K562 (cell line): ENCODE data around the gene HNRNPK. TPM values are rescaled to one million over a fixed set of nuclear protein-coding genes. Genes with fewer than 3 reads are reported as not detected.

Experiments used
- ATAC-seq: fragments of 200-7000 bp; cut with Tn5 transposase; 3 replicates; pipeline ENCODE4 v1.9.1; 2020; ENCODE audit warnings: moderate library complexity
- BruUV-seq: library from RNA; stranded (reverse); fragments of 400-500 nt; replicated peaks from 2 replicates; lab custom pipeline; 2021; lab: Mats Ljungman, UMichigan
- CTCF ChIA-PET: fragments of 300-600 bp; formaldehyde crosslinking; extraction: SDS; loops from one replicate; lab custom pipeline; 2021; ENCODE audit warnings: low intra/inter-chr PET ratio; lab: Yijun Ruan, JAX
- POLR2A ChIA-PET: fragments of 300-600, 350-650 bp; sonication (Branson Sonifier 250); formaldehyde crosslinking; extraction: SDS; loops from one replicate; lab custom pipeline; 2021; ENCODE audit warnings: antibody characterized with exemption, inconsistent platforms; lab: Yijun Ruan, JAX
- DNase-seq, 4 experiments: peaks; one replicate each; pipeline versions ENCODE4 v3.0.0 to v3.0.0-alpha.2; 2011 to 2018; ENCODE audit warnings: low spot score in 3 of 4, mixed read lengths in 3 of 4; ENCODE audit errors: extremely low read depth in 1 of 4
- FAIRE-seq: peaks from 2 replicates; lab custom pipeline; 2011; peaks lifted over from hg19 to GRCh38; lab: Jason Lieb, UNC
- H2AFZ ChIP-seq: 2 replicates; pipeline ENCODE4 v1.6.0; 2011; ENCODE audit warnings: low read depth, low read length, control low read depth, inconsistent platforms
- H3K27ac ChIP-seq: fragments of 200-600 bp; 3 replicates; pipeline ENCODE4 v1.8.0; 2011; ENCODE audit warnings: low read depth, mild to moderate bottlenecking, control low read depth, inconsistent platforms, low read length, moderate library complexity, mixed read lengths; ENCODE audit errors: extremely low read depth
- H3K27me3 ChIP-seq, 2 experiments: fragments of 300-600 bp in 1 of 2; 2 replicates in 1 of 2; 3 replicates in 1 of 2; pipeline versions ENCODE4 v1.6.0 to v1.8.0; 2011; ENCODE audit warnings: inconsistent platforms in 2 of 2, low read length in 2 of 2, mild to moderate bottlenecking in 1 of 2, mixed read lengths in 1 of 2, moderate library complexity in 1 of 2; ENCODE audit not compliant: control insufficient read depth in 2 of 2, insufficient read depth in 2 of 2
- H3K36me3 ChIP-seq: fragments of 300-600 bp; 3 replicates; pipeline ENCODE4 v1.8.0; 2011; ENCODE audit warnings: mild to moderate bottlenecking, low read length, inconsistent platforms; ENCODE audit not compliant: control insufficient read depth, insufficient read depth
- H3K4me1 ChIP-seq, 2 experiments: fragments of 200-600 bp in 1 of 2; replicated peaks in 1 of 2; 2 replicates in 1 of 2; 3 replicates in 1 of 2; pipeline versions ENCODE4 v1.5.1 to v1.8.0; 2011; ENCODE audit warnings: inconsistent platforms in 2 of 2, low read length in 2 of 2, mild to moderate bottlenecking in 1 of 2, mixed read lengths in 1 of 2, moderate library complexity in 1 of 2; ENCODE audit not compliant: control insufficient read depth in 2 of 2, insufficient read depth in 2 of 2
- H3K4me2 ChIP-seq: 2 replicates; pipeline ENCODE4 v1.6.1; 2011; ENCODE audit warnings: low read length, control low read depth, inconsistent platforms, mixed read lengths; ENCODE audit not compliant: insufficient read depth
- H3K4me3 ChIP-seq: fragments of 200-600 bp; sonication (generic), shearing (Covaris generic); 2 replicates; pipeline ENCODE4 v1.5.1; 2016; ENCODE audit warnings: control low read depth, inconsistent platforms
- H3K79me2 ChIP-seq: fragments of 200-600 bp; 3 replicates; pipeline ENCODE4 v1.8.0; 2011; ENCODE audit warnings: low read length, inconsistent platforms; ENCODE audit not compliant: control insufficient read depth, insufficient read depth
- H3K9ac ChIP-seq, 2 experiments: 2 replicates each; pipeline versions ENCODE4 v1.6.0 to v1.6.1; 2011; ENCODE audit warnings: low read depth in 2 of 2, low read length in 2 of 2, control low read depth in 1 of 2, inconsistent platforms in 1 of 2, mild to moderate bottlenecking in 1 of 2, mixed read lengths in 1 of 2; ENCODE audit not compliant: insufficient read depth in 1 of 2
- H3K9me1 ChIP-seq: one replicate; pipeline ENCODE4 v1.6.0; 2011; ENCODE audit warnings: inconsistent platforms, mild to moderate bottlenecking, low read length, moderate library complexity; ENCODE audit not compliant: control insufficient read depth, insufficient read depth
- H3K9me3 ChIP-seq: replicated peaks from 2 replicates; pipeline ENCODE4 v1.5.1; 2011; ENCODE audit warnings: low read depth, low read length, inconsistent platforms; ENCODE audit not compliant: control insufficient read depth, insufficient read depth
- H4K20me1 ChIP-seq: replicated peaks from 2 replicates; pipeline ENCODE4 v1.6.1; 2011; ENCODE audit warnings: low read length, inconsistent platforms, mixed read lengths; ENCODE audit not compliant: control insufficient read depth, insufficient read depth
- FOXP1 ChIP-seq: sonication (generic); formaldehyde crosslinking; IDR thresholded peaks from 2 replicates; pipeline ENCODE4 v1.8.0; 2022; ENCODE audit warnings: mild to moderate bottlenecking, missing genetic modification reagents
- HLTF ChIP-seq: fragments of 450-650 bp; IDR thresholded peaks from 2 replicates; pipeline ENCODE4 v1.6.1; 2016
- HNRNPK ChIP-seq: fragments of 200-400 bp; formaldehyde crosslinking; IDR thresholded peaks from one replicate; pipeline ENCODE4 v1.6.1; 2018; ENCODE audit warnings: mild to moderate bottlenecking, low read depth, low read length; ENCODE audit not compliant: poor library complexity, severe bottlenecking
- HNRNPUL1 ChIP-seq: fragments of 200-400 bp; formaldehyde crosslinking; IDR thresholded peaks from 2 replicates; pipeline ENCODE4 v1.6.1; 2017; ENCODE audit warnings: low read length
- MEF2A ChIP-seq: IDR thresholded peaks from 2 replicates; pipeline ENCODE4 v1.6.1; 2011; ENCODE audit warnings: low read depth, mild to moderate bottlenecking, low read length, moderate library complexity; ENCODE audit not compliant: control insufficient read depth
- RCOR1 ChIP-seq, 2 experiments: IDR thresholded peaks; 2 replicates each; pipeline ENCODE4 v1.6.1; 2012; ENCODE audit warnings: low read depth in 2 of 2, low read length in 2 of 2, borderline replicate concordance in 1 of 2, improper control_type of control experiment in 1 of 2
- SMARCA4 ChIP-seq: fragments of 450-650 bp; IDR thresholded peaks from 2 replicates; pipeline ENCODE4 v1.6.1; 2016
- SNRNP70 ChIP-seq: fragments of 200-400 bp; formaldehyde crosslinking; optimal IDR thresholded peaks from 2 replicates; pipeline ENCODE3; 2017; ENCODE audit warnings: low read depth, low read length
- TBP ChIP-seq: optimal IDR thresholded peaks from 2 replicates; pipeline ENCODE3; 2011; ENCODE audit warnings: low read depth, low read length, improper control_type of control experiment
- ZNF197 ChIP-seq: fragments of 200-800 bp; sonication (Bioruptor generic); IDR thresholded peaks from 2 replicates; pipeline ENCODE4 v1.6.1; 2016; ENCODE audit warnings: low read depth, missing genetic modification characterization, missing compliant biosample characterization
- ZNF766 ChIP-seq: fragments of 200-800 bp; sonication (Bioruptor generic); conservative IDR thresholded peaks from 2 replicates; pipeline ENCODE4 v1.6.1; 2016; ENCODE audit warnings: missing genetic modification characterization, missing compliant biosample characterization
- WGBS: fragments of 100-300 bp; shearing (Covaris generic); methylation state at CpG from one replicate; pipeline ENCODE4 v1.1.6; 2016; ENCODE audit warnings: low coverage, mixed read lengths; ENCODE audit not compliant: insufficient coverage; ENCODE audit errors: missing lambda C conversion rate; 5-methylcytosine and 5-hydroxymethylcytosine counted together
- in situ Hi-C: fragments of 300-500 bp; cut with MboI; formaldehyde crosslinking; loops from 4 replicates; pipeline ENCODE4 v1.15.0; 2018; ENCODE audit warnings: inconsistent platforms, mixed read lengths
- intact Hi-C: fragments of 100-400 bp; cut with micrococcal nuclease; formaldehyde crosslinking; loops from 2 replicates; pipeline ENCODE4 v1.14.2; 2022
- polyA plus RNA-seq, 8 experiments: library from polyadenylated mRNA; depleted of rRNA in 4 of 8; stranded (reverse) in 5 of 8; unstranded in 3 of 8; fragments of >200 nt; fragmentation: Nextera tagmentation in 2 of 8; fragmentation: Illumina TruSeq in 1 of 8; extraction: Ambion mirVana in 2 of 8; extraction: Trizol in 1 of 8; gene quantifications; 2 replicates each; pipeline versions ENCODE4 v1.2.1 to v1.2.3, GENCODE V29; 2011 to 2014; ENCODE audit warnings: inconsistent platforms in 1 of 8, missing spikeins in 1 of 8
- total RNA-seq, 7 experiments: library from RNA; depleted of rRNA in 6 of 7; stranded (reverse); fragments of >200 nt in 6 of 7; fragmentation: Illumina TruSeq in 2 of 7; extraction: Trizol in 2 of 7; gene quantifications; 2 replicates each; pipeline versions ENCODE4 v1.2.1 to v1.2.3, GENCODE V29; 2011 to 2021; ENCODE audit warnings: low replicate concordance in 1 of 7
- TF ChIP-seq, protein P1 (sequence below): sonication (generic); formaldehyde crosslinking; IDR thresholded peaks from 2 replicates; pipeline ENCODE4 v1.8.1; 2022; ENCODE audit warnings: missing genetic modification reagents
- TF ChIP-seq, protein P2 (sequence below), 2 experiments: fragments of 150-350 bp in 1 of 2; IDR thresholded peaks; 2 replicates each; pipeline ENCODE4 v1.6.1; 2012 to 2016; ENCODE audit warnings: low read depth in 2 of 2, low read length in 2 of 2, mild to moderate bottlenecking in 1 of 2, moderate library complexity in 1 of 2

Gene HNRNPK
- total and polyA plus RNA-seq, 9 of the 15 experiments (the other 6 are each of a cell fraction or from before 2014, with no cell fraction given): 224 to 883 (median 618) TPM

DNA sequence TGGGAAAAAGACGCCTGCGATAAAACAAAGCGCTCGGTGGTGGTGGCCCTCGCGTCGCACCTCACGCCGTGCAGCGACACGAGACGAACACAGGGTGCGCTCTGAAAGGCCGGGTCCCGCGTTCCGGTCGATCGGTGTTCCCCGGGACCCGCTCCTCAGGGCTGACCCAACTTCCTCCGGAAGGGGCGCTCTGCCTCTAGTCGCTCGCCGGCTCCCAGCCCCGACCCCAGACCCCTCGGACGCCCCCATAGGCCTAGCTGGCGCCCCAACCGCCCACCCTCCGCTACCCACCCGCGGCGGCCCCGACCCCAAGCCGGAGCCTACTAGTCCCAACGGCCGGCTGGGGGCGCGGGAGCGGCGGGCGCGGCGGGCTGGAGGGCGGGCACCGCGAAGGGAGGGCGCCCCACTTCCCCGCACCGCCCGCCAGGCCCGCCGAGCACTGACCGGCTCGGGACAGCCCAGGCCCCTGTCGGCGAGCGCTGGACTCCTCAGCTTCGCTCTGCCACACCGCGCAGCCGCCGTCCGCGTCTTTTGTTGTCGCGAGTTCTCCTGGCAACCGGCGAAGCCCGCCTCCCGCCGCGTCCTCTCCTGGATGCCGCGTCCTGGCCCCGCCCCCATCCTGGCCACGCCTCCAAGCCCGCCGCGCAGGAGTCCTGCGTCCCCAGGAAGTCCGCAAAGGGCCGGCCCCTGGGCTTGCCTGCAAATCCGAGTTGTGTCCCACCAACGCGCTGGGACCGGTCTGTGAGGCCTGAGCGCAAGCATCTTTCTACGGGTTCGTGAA, 58.9 kb downstream of the HNRNPK start, which contains the start of gene KIF27 (continued):
- TF ChIP-seq, protein P1, sequence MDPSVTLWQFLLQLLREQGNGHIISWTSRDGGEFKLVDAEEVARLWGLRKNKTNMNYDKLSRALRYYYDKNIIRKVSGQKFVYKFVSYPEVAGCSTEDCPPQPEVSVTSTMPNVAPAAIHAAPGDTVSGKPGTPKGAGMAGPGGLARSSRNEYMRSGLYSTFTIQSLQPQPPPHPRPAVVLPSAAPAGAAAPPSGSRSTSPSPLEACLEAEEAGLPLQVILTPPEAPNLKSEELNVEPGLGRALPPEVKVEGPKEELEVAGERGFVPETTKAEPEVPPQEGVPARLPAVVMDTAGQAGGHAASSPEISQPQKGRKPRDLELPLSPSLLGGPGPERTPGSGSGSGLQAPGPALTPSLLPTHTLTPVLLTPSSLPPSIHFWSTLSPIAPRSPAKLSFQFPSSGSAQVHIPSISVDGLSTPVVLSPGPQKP (CRISPR knock-in tag): no peak
- TF ChIP-seq RCOR1 (IDR thresholded peaks at IDR 0.05; ENCODE audit: borderline replicate concordance in 1 of 2, low read depth in 2 of 2, low read length in 2 of 2) (no peak), HNRNPUL1 (no peak), FOXP1 (CRISPR knock-in tag) (peak; percentile 90), ZNF766 (CRISPR knock-in tag) (0 out of 2 replicates have a peak, but pooled peaks have one; percentile 22), SNRNP70 (no peak)

DNA sequence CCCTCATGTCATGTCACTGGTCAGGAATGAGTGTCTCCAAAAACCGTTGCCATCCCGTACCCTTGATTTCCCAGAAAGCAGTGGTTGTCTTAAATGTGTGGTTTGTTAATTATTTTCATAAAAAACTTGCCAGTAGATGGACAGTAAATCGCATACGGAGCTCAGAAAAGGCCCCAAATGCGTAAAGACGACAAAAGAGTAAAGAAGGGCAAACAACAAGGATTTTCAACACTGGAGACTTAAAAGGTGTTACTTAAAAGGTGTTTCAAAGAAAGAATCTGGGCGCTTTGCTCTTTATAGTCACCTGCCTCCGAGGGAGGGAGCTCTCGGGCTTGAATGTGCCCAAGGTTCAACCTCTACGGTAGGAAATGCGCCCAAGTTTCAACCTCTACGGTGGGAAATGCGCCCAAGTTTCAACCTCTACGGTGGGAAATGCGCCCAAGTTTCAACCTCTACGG, 59.5 kb downstream of the HNRNPK start:
- TSS peak; percentile 60 for BruUV-seq
- Histone ChIP-seq H3K4me3 (peak overlapping the region; percentile 61), H3K79me2 (no peaks in the 10 kb centered on the region), H2AFZ (peak overlapping the region; percentile 88), H3K9ac (peak overlapping the region; percentile 58 to 91; a peak in 3 of 4 replicates), H3K9me1 (no peaks in the 10 kb centered on the region), H3K4me1 (peaks cover 0 to 6% of the 10 kb centered on the region in 2 experiments; a peak in 3 of 5 replicates), H4K20me1 (no peaks in the 10 kb centered on the region), H3K4me2 (peak overlapping the region; percentile 56), H3K27ac (peak overlapping the region; percentile 81; the same call in 2 of the 3 replicates), H3K27me3 (no peaks in the 10 kb centered on the region), H3K36me3 (no peaks in the 10 kb centered on the region), H3K9me3 (no peaks in the 10 kb centered on the region)
- intact Hi-C loops: loop anchor here (5.0 to 10.0 kb wide), 2 partner anchors 106 to 252 kb away; partner anchors contain the start of gene GKAP1
- POLR2A ChIA-PET: interaction anchor here (1.0 kb wide), 1 partner anchor 36 kb away, joined by 3 read pairs; a partner anchor contains a TSS
- in situ Hi-C loops: loop anchor here (25.0 kb wide), 2 partner anchors 308 to 583 kb away; partner anchors contain the start of gene IDNK
- DNase-seq (peak in 2 of 4 experiments; percentile 27 to 30), FAIRE-seq (peak; percentile 86), ATAC-seq (peak; percentile 56)
- 2% methylated on average over 16 of the region's 16 CpGs for WGBS
- CTCF ChIA-PET: no interaction called here
- TF ChIP-seq TBP (peak; percentile 81), HLTF (no peak), ZNF197 (CRISPR knock-in tag) (no peak), MEF2A (no peak), HNRNPK (no peak), SMARCA4 (peak; percentile 43; the same call in 1 of the 2 replicates)
- TF ChIP-seq, protein P2, sequence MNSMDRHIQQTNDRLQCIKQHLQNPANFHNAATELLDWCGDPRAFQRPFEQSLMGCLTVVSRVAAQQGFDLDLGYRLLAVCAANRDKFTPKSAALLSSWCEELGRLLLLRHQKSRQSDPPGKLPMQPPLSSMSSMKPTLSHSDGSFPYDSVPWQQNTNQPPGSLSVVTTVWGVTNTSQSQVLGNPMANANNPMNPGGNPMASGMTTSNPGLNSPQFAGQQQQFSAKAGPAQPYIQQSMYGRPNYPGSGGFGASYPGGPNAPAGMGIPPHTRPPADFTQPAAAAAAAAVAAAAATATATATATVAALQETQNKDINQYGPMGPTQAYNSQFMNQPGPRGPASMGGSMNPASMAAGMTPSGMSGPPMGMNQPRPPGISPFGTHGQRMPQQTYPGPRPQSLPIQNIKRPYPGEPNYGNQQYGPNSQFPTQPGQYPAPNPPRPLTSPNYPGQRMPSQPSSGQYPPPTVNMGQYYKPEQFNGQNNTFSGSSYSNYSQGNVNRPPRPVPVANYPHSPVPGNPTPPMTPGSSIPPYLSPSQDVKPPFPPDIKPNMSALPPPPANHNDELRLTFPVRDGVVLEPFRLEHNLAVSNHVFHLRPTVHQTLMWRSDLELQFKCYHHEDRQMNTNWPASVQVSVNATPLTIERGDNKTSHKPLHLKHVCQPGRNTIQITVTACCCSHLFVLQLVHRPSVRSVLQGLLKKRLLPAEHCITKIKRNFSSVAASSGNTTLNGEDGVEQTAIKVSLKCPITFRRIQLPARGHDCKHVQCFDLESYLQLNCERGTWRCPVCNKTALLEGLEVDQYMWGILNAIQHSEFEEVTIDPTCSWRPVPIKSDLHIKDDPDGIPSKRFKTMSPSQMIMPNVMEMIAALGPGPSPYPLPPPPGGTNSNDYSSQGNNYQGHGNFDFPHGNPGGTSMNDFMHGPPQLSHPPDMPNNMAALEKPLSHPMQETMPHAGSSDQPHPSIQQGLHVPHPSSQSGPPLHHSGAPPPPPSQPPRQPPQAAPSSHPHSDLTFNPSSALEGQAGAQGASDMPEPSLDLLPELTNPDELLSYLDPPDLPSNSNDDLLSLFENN (IDR thresholded peaks at IDR 0.05; ENCODE audit: low read depth in 2 of 2, low read length in 2 of 2): peak in 1 of 2 experiments; percentile 20; a peak in 1 of 4 replicates
